Heart left ventricle (tissue), 13 donors: ENCODE measurements around the gene KLHL4.

Source experiments
- CTCF ChIP-seq, 12 donors: fragments of 200-600 bp; sonication (generic) in 4 of 12; IDR thresholded peaks; one replicate each; pipeline versions ENCODE4 v1.5.0 to v1.8.0; 2018 to 2022; ENCODE audit warnings: antibody characterized with exemption in 12 of 12, mild to moderate bottlenecking in 5 of 12
- POLR2A ChIP-seq, 2 donors: fragments of 450-650 bp; IDR thresholded peaks; one replicate each; pipeline ENCODE4 v1.6.1; 2017; ENCODE audit warnings: antibody characterized with exemption in 2 of 2, mild to moderate bottlenecking in 2 of 2, moderate library complexity in 2 of 2
- donor health status: ischemic (EF 13 %, LVEDD 7.1; RV severe dilation, severe dysfunction).
- donor health status: DM: no; HTN: yes; CAD: no.
- donor health status: DM: no; HTN: no; CAD: no.
- donor health status: ischemic (EF 25% LVEDD 6.9; RV normal size, moderate dysfunction).
- donor health status: ischemic (EF 25% LVEDD 5.7; RV mildly dilated, moderate dysfunction).
- donor health status: ischemic (EF 35%, LVEDD 5.7; RV mildly dilated, moderate dysfunction).
- donor health status: nonischemic (EF 11% LVEDD 7.7; RV severe dilation, severe dysfunction).
- donor health status: DM: yes; HTN: yes; CAD: no.
- donor health status: PGD.
- donor health status: ischemic (EF 29% LVEDD 5.4; RV normal size, mild dysfunction).
- donor health status: nonischemic (EF 23%, LVEDD 6.1; RV moderate dilation, normal function).

DNA sequence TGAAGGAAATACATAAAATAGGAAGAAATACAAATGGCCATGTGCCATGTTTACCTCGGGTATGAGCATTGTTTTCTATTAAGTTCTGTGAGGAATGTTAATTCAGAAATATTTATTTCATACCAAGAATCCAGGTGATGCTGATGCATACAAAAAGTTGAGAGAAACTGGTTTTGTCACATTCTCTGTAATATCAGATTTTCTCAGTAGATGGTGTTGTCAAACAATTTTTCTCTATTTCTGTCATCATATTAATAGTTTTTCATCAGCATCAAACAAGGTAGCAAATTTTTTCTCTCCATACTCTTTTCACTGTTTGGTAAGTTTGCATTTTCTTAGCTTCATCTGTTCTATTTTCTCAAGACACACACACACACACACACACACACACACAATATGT is 179.8 kb downstream of the KLHL4 start:
- TF ChIP-seq CTCF (IDR thresholded peaks at IDR 0.05) (peak in 1 of 12 donors; percentile 9), POLR2A (IDR thresholded peaks at IDR 0.05) (no peak)
